Measurements from ENCODE around the gene WIZ. TPM values are rescaled to one million over a fixed set of nuclear protein-coding genes. Genes with fewer than 3 reads are reported as not detected.

The WIZ gene
- total and polyA plus RNA-seq, 9 of the 15 experiments (the other 6 are each of a cell fraction or from before 2014, with no cell fraction given) = 0.06 to 37.5 (median 4.8) TPM

DNA sequence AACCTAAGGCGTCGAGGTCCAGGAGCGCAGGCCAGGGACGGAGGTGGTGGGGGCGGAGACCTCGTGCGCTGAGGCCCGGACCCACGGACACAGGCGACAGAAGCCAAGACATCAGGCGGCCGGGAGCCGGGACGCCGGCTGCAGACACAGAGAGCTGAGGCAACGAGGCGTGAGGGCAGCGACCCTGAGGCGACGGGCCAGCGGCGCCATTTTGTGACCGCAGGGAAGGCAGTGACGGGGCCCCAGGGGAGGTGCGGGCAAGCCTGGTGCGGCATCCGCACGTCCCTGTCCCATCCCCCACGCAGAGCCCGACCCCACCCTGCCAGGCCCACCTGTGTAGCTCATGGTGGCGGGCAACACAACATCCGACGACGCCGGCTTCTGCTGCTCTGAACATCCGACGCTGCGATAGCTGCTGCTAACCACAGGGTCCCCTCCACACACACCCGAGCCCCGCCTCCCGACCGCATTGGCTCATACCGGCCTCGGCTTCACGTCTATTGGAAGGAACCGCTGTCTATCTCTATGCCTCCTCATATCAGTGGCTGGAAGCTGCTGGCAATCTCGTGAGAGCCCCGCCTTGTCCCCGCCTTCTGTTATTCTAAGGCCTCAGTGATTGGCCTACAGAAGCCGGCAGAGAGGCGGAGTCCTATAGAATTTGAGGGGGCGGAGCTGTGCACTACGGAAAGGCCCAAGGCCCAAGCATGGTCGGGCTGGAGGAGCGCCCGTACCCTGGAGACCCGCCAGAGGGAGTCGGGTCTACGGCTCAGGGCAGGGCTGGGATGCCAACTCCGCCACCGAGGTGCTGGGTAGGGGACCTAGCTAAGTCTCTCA lies 31.0 kb downstream of the WIZ start, which contains the start of gene AKAP8L (continued):
- TF ChIP-seq, protein P1, sequence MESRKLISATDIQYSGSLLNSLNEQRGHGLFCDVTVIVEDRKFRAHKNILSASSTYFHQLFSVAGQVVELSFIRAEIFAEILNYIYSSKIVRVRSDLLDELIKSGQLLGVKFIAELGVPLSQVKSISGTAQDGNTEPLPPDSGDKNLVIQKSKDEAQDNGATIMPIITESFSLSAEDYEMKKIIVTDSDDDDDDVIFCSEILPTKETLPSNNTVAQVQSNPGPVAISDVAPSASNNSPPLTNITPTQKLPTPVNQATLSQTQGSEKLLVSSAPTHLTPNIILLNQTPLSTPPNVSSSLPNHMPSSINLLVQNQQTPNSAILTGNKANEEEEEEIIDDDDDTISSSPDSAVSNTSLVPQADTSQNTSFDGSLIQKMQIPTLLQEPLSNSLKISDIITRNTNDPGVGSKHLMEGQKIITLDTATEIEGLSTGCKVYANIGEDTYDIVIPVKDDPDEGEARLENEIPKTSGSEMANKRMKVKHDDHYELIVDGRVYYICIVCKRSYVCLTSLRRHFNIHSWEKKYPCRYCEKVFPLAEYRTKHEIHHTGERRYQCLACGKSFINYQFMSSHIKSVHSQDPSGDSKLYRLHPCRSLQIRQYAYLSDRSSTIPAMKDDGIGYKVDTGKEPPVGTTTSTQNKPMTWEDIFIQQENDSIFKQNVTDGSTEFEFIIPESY (CRISPR knock-in tag; IDR thresholded peaks at IDR 0.05) = peak; percentile 49; the same call in 1 of the 2 replicates
- no peak for TF ChIP-seq KDM1A (IDR thresholded peaks at IDR 0.05)
- no peak for TF ChIP-seq CBX5 (IDR thresholded peaks at IDR 0.05; ENCODE audit: borderline replicate concordance, low read depth)
- peak; percentile 60 for TF ChIP-seq MYC (IDR thresholded peaks at IDR 0.05; ENCODE audit: low read depth, low read length)
- TF ChIP-seq MYC (CRISPR knock-in tag; IDR thresholded peaks at IDR 0.05; ENCODE audit: borderline replicate concordance, low read depth) = peak; percentile 88
- no peak for TF ChIP-seq GTF2A2 (tag; IDR thresholded peaks at IDR 0.05)
- 0 out of 4 replicates have a peak, but pooled peaks of 1 of the 2 experiments have one; percentile 22 for TF ChIP-seq NONO (IDR thresholded peaks at IDR 0.05; ENCODE audit: low read depth in 2 of 2, low read length in 1 of 2)
- TF ChIP-seq ZC3H11A (IDR thresholded peaks at IDR 0.05; ENCODE audit: low read depth, low read length) = no peak
- no peak for TF ChIP-seq MTF1 (CRISPR knock-in tag; IDR thresholded peaks at IDR 0.05; ENCODE audit: borderline replicate concordance)
- TF ChIP-seq, protein P2, sequence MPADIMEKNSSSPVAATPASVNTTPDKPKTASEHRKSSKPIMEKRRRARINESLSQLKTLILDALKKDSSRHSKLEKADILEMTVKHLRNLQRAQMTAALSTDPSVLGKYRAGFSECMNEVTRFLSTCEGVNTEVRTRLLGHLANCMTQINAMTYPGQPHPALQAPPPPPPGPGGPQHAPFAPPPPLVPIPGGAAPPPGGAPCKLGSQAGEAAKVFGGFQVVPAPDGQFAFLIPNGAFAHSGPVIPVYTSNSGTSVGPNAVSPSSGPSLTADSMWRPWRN (IDR thresholded peaks at IDR 0.05; ENCODE audit: low read depth) = no peak
- no peak for TF ChIP-seq U2AF2 (optimal IDR thresholded peaks at IDR 0.05; ENCODE audit: low read depth, low read length)
- TF ChIP-seq ILK (tag; IDR thresholded peaks at IDR 0.05; ENCODE audit: borderline replicate concordance, low read depth) = no peak
- TF ChIP-seq TEAD2 (tag; IDR thresholded peaks at IDR 0.05) = no peak
- TF ChIP-seq ZNF3 (CRISPR knock-in tag; IDR thresholded peaks at IDR 0.05) = no peak
- TF ChIP-seq, protein P3, sequence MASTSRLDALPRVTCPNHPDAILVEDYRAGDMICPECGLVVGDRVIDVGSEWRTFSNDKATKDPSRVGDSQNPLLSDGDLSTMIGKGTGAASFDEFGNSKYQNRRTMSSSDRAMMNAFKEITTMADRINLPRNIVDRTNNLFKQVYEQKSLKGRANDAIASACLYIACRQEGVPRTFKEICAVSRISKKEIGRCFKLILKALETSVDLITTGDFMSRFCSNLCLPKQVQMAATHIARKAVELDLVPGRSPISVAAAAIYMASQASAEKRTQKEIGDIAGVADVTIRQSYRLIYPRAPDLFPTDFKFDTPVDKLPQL (IDR thresholded peaks at IDR 0.05; ENCODE audit: extremely low read depth, insufficient read length) = no peak
- no peak for TF ChIP-seq BCOR (IDR thresholded peaks at IDR 0.05)
- no peak for TF ChIP-seq MAFG (tag; conservative IDR thresholded peaks at IDR 0.05)
- TF ChIP-seq GABPB2 (CRISPR knock-in tag; conservative IDR thresholded peaks at IDR 0.05) = no peak
- 0 out of 2 replicates have a peak, but pooled peaks have one; percentile 13 for TF ChIP-seq ELF4 (CRISPR knock-in tag; IDR thresholded peaks at IDR 0.05)
- TF ChIP-seq, protein P4, sequence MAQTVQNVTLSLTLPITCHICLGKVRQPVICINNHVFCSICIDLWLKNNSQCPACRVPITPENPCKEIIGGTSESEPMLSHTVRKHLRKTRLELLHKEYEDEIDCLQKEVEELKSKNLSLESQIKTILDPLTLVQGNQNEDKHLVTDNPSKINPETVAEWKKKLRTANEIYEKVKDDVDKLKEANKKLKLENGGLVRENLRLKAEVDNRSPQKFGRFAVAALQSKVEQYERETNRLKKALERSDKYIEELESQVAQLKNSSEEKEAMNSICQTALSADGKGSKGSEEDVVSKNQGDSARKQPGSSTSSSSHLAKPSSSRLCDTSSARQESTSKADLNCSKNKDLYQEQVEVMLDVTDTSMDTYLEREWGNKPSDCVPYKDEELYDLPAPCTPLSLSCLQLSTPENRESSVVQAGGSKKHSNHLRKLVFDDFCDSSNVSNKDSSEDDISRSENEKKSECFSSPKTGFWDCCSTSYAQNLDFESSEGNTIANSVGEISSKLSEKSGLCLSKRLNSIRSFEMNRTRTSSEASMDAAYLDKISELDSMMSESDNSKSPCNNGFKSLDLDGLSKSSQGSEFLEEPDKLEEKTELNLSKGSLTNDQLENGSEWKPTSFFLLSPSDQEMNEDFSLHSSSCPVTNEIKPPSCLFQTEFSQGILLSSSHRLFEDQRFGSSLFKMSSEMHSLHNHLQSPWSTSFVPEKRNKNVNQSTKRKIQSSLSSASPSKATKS (CRISPR knock-in tag; IDR thresholded peaks at IDR 0.05) = no peak
- TF ChIP-seq MEF2D (tag; conservative IDR thresholded peaks at IDR 0.05; ENCODE audit: low read depth) = no peak
- no peak for TF ChIP-seq PURB (CRISPR knock-in tag; IDR thresholded peaks at IDR 0.05; ENCODE audit: low read depth)
- peak; percentile 86 for TF ChIP-seq MYNN (IDR thresholded peaks at IDR 0.05)
- TF ChIP-seq MYNN (CRISPR knock-in tag; IDR thresholded peaks at IDR 0.05) = no peak

All from K562 (cell line).